GM12873 (cell line): ENCODE data around the gene CDKN2A.

Experiments
- TF ChIP-seq, protein P1 (sequence below): IDR thresholded peaks from 2 replicates; pipeline ENCODE4 v1.5.1; 2012; ENCODE audit warnings: low read depth, mild to moderate bottlenecking, moderate library complexity, low read length, control low read depth; ENCODE audit not compliant: insufficient read depth; ENCODE audit errors: missing control alignments

The CDKN2A gene

DNA sequence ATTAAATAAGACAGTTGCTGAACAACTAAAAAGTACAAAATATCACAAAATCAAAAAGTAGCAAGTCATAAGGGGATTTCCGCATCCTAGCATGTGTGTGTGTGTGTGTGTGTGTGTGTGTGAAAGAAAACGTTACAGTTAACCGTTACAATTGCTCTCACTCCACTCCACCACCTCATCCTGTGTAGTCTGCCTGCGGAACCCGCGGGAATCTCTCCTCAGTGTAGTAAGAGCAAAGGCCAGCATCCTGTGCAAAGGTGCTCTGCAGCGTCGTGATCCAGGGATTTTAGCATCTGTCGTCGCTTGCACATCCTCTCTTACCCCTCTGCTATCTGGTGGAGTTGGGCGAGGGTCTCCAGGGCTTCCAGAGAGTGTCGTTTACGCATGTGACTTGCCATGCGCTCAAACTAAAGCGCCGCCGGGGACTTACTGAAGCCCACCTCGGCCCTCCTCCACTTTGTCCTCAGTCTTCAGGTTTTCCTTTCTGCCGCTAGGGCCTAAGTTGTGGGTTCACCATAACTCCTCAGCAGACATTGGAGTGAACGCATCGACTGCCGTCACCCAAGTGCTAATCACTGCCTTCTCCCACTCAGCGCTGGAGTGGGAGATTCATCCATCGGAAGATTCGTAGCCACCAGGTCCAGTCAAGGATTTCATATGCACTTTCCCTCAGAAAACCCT, 11.0 kb upstream of the CDKN2A start:
- TF ChIP-seq, protein P1, sequence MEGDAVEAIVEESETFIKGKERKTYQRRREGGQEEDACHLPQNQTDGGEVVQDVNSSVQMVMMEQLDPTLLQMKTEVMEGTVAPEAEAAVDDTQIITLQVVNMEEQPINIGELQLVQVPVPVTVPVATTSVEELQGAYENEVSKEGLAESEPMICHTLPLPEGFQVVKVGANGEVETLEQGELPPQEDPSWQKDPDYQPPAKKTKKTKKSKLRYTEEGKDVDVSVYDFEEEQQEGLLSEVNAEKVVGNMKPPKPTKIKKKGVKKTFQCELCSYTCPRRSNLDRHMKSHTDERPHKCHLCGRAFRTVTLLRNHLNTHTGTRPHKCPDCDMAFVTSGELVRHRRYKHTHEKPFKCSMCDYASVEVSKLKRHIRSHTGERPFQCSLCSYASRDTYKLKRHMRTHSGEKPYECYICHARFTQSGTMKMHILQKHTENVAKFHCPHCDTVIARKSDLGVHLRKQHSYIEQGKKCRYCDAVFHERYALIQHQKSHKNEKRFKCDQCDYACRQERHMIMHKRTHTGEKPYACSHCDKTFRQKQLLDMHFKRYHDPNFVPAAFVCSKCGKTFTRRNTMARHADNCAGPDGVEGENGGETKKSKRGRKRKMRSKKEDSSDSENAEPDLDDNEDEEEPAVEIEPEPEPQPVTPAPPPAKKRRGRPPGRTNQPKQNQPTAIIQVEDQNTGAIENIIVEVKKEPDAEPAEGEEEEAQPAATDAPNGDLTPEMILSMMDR, result peak; percentile 37

DNA sequence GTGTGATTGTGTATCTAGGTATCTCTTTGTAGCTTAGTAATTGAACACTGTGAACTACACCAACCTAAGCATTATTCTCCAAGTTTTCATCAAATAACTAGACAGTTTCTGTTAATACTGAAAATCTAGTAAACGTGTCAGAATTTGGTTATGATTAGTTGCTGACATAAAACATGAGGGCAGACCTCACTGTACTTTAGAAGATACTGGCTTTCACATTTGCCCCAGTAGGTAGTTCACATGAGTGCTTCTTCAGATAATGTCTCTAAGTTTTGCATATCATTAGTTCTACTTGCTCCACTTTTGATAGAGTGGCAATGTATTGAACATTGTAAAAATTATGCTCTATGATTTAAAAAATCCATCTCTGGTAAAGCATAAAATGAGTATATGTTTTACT, 7.8 kb upstream of the CDKN2A start:
- TF ChIP-seq, protein P1, result no peak

DNA sequence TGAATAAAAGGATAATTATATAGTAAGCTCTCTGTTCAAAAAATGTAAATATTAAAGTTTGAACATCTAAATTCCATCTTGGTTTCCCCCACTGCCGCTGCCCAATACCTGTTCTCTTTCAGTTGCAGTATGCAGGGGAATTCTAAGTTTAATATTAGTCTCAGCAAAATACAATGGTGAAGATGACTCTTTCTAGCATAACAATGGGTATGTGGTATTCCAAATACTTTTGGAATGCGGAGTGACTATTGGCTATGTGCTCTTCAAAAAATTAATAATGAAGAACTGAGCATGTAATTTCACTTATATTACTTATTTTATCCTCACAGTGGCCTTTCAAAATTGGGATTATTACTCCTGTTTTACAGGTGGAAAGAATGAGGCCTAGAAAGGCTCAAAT, 3.8 kb upstream of the CDKN2A start:
- TF ChIP-seq, protein P1, result no peak

DNA sequence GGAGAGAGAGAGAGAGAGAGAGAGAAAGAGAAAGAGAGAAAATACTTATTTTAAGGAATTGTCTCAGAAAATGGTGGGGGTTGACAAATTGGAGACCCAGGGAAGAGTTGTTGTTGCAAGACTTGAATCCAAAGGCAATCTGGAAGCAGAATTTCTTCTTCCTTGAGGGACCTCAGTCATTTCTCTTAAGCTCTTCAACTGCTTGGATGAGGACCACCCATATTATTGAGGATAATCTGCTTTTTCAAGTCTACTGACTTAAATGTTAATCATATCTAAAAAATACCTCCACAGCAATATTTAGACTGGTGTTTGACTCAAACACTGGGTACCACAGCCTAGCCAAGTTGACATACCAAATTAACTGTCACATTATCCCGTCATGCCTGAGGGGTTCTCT, 3.3 kb upstream of the CDKN2A start:
- TF ChIP-seq, protein P1, result no peak

DNA sequence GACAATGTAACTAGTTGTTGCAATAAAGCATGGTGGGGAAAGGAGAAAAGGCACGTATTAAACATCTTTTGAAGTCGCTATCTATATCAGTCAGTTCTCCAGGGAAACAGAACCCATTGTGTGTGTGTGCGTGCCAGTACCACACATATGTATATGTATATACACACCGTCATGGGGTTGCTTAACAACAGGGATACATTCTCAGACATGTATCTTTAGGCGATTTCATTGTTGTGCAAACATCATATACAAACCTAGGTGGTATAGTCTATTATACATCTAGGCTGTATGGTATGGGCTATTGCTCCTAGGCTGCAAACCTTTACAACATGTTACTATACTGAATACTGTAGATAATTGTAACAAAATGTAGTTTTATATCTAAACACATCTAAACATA, 2.7 kb upstream of the CDKN2A start:
- TF ChIP-seq, protein P1, result no peak

DNA sequence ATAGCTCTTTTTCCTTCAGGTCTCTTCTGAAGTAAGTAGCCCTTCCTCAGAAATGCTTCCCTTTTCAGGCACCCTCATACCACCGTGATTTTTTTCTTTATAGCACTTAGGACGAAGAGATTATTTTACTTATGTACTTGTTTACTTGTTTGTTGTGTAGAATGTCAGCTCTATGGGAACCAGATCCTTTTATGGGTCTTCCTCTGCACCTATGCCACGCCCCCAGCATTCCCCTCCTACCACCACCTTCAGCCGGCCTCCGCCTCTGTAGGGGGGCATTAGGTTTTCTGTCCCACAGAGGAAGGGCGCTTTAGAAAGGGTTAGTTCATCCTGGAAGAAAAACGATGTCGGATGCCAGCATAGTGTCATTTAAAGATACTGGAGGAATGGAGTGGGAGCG, 2.2 kb upstream of the CDKN2A start:
- TF ChIP-seq, protein P1, result no peak

DNA sequence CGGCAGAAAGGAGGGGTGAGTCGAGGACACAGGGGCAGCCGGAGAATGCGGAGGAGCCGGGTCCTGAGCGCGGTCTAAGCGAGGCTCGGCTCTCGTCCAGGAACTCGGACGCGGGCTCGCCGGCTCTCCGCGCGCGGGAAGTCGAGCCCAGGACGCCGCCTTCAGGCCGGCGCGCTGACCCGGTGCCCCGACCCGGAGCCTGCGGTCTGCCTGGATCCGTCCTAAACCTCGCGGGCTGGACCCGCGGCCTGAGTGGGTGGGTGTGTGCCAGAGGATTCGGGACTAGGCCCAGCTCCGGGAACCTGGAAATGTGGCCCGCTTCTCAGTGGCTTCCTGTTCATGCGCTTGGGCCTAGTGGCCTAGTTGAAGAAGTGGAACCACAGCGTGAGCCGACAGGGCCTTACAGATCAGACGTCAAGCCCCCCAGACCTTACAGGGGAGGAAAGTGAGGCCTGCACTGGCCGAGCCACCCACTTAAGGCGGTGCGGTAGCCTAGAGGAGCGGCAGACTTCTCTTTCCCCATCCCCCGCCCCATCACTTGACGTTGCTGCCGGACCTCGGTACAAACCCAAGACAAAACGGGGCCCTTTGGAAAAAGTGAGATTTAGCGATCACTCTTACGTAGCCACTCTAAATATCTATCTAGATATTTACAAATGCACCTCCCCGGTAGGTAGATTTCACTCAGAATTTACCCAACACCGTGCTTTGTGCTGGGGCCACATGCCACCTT, 1.6 kb upstream of the CDKN2A start:
- TF ChIP-seq, protein P1, result peak; percentile 23
